HG03432 (cell line): ENCODE results near the gene C19orf85.
"Not testable (repeated sequence)": the region's sequence is repeated elsewhere in the genome, so short reads cannot be mapped to it uniquely, and the experiment has no call there.

Experiments
- ATAC-seq: cut with Tn5 transposase; IDR thresholded peaks from one replicate; pipeline ENCODE4 v1.9.1; 2021; ENCODE audit warnings: mild to moderate bottlenecking, moderate library complexity; ENCODE audit not compliant: unreplicated experiment

C19orf85 gene

GRCh38 chr19:55442372-55442961, 22.1 kb downstream of the C19orf85 start:
- ATAC-seq = no peak

GRCh38 chr19:55441692-55442321, 22.7 kb downstream of the C19orf85 start:
- no peak for ATAC-seq

- no peak for ATAC-seq
These were observed 23.2 kb downstream of the C19orf85 start for GRCh38 chr19:55441319-55441691.

DNA sequence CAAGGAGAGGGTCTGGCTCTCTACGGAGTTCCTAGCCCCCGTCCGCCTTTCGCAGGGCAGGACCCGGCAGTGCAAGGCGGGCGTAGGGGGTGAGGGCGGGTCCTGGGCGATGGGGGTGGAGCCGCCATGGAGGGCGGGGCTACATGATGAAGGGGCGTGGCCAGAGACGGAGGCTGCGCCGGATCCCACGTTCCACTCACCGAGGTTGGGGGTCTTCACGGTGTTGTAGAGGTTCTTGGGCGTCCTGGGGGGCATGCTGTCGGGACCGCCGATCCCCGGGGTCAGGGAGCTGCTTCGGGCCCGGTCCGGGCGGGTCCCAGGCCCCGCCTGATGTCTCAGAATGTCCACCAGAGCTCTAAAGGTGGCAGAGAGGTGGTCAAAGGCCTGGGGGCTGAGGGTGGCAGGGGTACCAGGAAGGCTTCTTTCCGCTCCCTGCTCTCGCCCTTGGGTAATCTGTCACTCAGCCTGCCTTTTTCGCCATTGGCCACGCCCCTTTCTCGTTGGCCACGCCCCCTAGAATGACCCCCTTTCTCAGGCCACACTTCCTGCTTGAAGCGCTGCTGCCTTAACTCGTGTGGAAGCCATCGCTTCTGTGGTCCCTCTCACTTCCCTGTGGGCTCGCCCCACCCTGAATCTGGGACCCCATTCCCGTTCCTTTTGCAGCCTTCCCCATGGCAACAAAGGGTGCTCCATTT, 24.0 kb downstream of the C19orf85 start:
- ATAC-seq = no peak

DNA sequence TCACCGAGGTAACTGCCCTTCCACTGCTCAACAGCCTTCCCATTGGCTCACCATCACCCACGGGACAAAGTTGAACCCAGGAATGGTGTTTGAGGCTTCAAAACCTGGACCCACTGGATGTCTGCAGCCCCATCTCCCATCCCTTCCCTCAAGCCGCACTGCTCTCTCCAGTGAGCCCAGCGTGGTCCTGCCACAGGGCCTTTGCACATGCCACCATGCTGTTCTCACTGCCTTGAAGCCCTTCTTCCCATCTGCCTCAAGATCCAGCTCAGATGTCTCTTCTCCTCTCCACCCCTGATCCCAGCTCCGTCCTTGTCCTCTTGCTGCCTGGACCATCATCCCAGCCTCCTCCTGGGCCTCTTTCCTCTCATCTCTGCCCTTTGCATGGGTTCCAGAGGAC, 25.5 kb downstream of the C19orf85 start:
- ATAC-seq = no peak

- ATAC-seq = no peak
These were observed 27.1 kb downstream of the C19orf85 start for GRCh38 chr19:55437410-55437809.

DNA sequence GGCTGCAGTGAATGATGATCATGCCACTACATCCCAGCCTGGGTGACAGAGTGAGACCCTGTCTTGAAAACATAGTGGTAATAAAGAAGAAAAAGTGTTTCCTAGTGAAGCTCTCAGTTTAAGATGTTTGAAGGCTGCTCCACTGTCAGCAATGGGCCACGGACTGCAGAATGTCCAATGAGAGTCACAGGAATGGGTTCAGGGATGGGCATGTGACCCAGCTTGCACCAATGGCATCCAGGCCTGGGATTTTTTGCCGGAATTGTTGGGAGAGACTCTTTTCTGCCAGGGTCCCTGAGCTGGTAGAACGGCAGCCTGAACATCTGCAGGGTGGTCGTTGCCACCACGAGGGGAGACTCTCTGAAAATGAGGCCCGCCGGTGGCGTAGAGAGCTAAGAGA, 27.7 kb downstream of the C19orf85 start:
- no peak for ATAC-seq

DNA sequence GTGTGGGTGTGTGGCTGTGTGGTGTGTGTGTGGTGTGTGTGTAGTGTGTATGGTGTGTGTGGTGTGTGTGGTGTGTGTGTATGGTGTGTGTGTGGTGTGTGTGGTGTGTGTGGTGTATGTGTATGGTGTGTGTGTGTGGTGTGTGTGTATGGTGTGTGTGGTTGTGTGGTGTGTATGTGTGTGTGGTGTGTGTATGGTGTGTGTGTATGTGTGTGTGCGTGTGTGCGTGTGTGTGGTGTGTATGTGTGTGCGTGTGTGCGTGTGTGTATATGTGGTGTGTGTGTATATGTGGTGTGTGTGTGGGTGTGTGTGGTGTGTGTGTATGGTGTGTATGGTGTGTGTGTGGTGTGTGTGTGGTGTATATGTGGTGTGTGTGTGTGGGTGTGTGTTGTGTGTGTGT, 29.5 kb downstream of the C19orf85 start:
- no peak for ATAC-seq

DNA sequence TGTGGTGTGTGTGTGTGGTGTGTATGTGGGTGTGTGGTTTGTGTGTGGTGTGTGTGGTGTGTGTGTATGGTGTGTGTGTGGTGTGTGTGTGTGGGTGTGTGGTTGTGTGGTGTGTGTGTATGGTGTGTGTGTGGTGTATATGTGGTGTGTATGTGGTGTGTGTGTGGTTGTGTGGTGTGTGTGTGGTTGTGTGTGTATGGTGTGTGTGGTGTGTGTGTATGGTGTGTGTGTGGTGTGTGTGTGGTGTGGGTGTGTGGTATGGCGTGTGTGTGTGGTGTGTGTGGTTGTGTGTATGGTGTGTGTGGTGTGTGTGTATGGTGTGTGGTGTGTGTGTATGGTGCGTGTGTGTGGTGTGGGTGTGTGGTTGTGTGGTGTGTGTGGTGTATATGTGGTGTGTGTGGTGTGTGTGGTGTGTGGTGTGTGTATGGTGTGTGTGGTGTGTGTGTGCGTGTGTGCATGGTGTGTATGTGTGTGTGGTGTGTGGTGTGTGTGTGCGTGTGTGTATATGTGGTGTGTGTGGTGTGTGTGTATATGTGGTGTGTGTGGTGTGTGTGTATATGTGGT, 30.1 kb downstream of the C19orf85 start:
- ATAC-seq = no peak

DNA sequence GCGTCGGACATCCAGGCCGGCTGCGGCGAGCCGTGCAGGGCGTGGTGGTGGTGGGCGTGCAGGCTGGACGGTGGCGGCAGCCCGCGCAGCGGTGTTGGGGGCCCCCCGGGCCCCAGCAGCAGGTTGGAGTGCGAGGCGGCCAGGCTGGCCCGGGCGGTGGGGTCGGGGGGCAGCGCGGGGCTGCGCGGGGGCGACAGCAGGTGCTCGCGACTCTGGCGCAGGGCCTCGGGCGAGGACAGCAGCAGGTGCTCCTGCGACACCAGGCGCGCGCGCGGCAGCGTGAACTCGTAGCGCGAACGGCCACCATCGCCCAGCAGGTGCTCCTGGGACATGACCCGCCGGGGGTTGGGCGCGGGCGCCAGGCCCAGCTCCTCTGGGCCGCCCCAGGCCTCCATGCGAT, 31.3 kb downstream of the C19orf85 start:
- ATAC-seq = no peak

DNA sequence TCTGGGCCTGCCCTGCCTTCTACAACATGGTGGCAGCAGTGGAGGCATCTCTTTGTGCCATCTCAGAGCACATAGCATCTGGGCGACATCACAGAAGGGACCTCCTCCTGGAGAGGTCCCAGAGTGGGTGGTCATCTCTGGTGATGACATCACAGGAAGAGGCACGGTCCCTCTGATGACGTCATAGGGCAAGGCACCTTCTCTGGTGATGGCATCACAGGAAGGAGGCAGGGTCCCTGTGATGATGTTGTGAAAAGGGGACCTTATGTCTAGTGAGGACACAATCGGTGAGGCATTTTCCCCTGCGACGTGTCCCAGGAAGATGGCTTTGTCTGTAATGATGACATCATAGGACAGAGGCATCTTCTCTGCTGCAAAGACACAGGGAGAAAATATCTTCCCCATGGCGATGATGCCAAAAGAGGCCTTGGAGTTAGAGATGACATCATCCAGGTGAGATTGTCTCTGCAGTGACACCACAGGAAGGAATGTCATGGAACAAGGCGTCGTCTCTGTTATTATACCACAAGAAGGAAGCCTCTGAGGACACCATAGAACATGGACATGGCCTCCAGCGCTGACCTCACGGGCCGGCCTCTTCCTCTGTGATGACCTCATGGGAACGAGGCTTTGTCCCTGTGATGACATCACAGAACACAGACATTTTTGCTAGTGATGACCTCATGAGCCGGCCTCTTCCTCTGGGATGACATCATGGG, 32.2 kb downstream of the C19orf85 start:
- ATAC-seq = no peak

DNA sequence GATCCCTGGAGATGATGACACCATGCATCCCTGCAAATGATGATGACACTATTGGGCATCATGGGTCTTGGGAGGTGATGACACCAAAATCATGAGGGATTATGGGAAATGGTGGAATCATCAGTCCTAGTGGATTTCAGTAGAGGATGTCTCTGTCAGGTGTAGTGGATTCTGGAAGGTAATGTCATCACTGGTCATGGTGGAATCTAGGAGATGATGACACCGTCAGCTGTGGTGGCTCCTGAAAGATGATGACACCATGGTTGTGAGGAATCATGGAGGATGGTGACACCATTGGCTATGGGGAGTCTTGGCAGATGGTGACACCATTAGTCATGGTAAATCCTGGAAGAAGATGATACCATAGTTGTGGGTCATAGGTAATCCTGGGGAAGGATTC, 33.4 kb downstream of the C19orf85 start:
- no peak for ATAC-seq

DNA sequence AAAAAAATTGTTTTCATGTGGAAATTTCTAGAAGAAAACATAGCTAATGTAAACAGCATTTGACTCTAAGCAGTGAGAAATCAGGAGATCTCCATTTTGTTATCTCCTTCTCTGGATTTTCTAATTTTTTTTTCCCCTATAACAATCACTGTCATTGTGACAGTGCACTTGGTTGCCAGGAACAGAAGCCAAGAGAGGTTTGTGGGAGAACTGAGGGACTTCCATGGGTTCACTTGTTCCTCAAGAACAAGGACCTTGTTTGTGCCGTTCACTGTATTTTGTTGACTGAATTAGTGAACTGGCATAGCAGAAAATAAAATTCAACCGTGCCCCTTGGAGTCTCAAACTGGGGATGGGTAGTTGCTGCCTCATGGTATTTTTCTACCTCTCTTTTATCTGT, 38.5 kb downstream of the C19orf85 start:
- no peak for ATAC-seq

GRCh38 chr19:55424518-55424917, 40.0 kb downstream of the C19orf85 start:
- no peak for ATAC-seq

- ATAC-seq = no peak
These were observed 41.1 kb downstream of the C19orf85 start for GRCh38 chr19:55423225-55424005.

GRCh38 chr19:55421281-55421680, 43.3 kb downstream of the C19orf85 start:
- ATAC-seq = not testable (repeated sequence)

GRCh38 chr19:55419624-55420236, 44.8 kb downstream of the C19orf85 start:
- ATAC-seq = no peak

GRCh38 chr19:55419103-55419502, 45.4 kb downstream of the C19orf85 start:
- ATAC-seq = no peak

GRCh38 chr19:55418185-55418584, 46.4 kb downstream of the C19orf85 start:
- no peak for ATAC-seq
